ENCODE measurements around the gene CLIP2.
"Not testable (repeated sequence)": the region's sequence is repeated elsewhere in the genome, so short reads cannot be mapped to it uniquely, and the experiment has no call there.

The CLIP2 gene

GRCh38 chr7:74289018-74289658 is at the start of gene CLIP2:
Gene CLIP2, plus strand, starts transcription at chr7:74289407. Its CDS starts 28,140 bp downstream, at chr7:74317547.
- peak; percentile 93 for DNase-seq

- no peak for DNase-seq
These were observed 48.7 kb upstream of the CLIP2 start for GRCh38 chr7:74240482-74240881.

GRCh38 chr7:74242122-74242443 is 47.1 kb upstream of the CLIP2 start:
- no peak for DNase-seq

- DNase-seq: no peak
These were observed 42.7 kb upstream of the CLIP2 start for GRCh38 chr7:74246497-74246896.

GRCh38 chr7:74248156-74248555 is 41.1 kb upstream of the CLIP2 start:
- DNase-seq: no peak

- DNase-seq: not testable (repeated sequence)
These were observed 40.1 kb upstream of the CLIP2 start for GRCh38 chr7:74249058-74249457.

GRCh38 chr7:74252893-74253292 is 36.3 kb upstream of the CLIP2 start:
- peak; percentile 44 for DNase-seq

GRCh38 chr7:74253331-74253730 is 35.9 kb upstream of the CLIP2 start:
- DNase-seq: no peak

GRCh38 chr7:74253835-74254128 is 35.4 kb upstream of the CLIP2 start:
- DNase-seq: peak; percentile 69

GRCh38 chr7:74254129-74254857 is 34.9 kb upstream of the CLIP2 start, which contains the start of gene RFC2:
Gene RFC2, minus strand, starts transcription at chr7:74254399. Its CDS starts 16 bp downstream, at chr7:74254383.
- peak; percentile 99 for DNase-seq

- DNase-seq: peak; percentile 59
These were observed 34.3 kb upstream of the CLIP2 start for GRCh38 chr7:74254858-74255379.

GRCh38 chr7:74255461-74255860 is 33.7 kb upstream of the CLIP2 start:
- not testable (repeated sequence) for DNase-seq

- DNase-seq: no peak
These were observed 32.5 kb upstream of the CLIP2 start for GRCh38 chr7:74256491-74257408.

GRCh38 chr7:74258639-74259038 is 30.6 kb upstream of the CLIP2 start:
- DNase-seq: peak; percentile 73

GRCh38 chr7:74262639-74263398 is 26.4 kb upstream of the CLIP2 start:
- peak; percentile 66 for DNase-seq

- no peak for DNase-seq
These were observed 25.6 kb upstream of the CLIP2 start for GRCh38 chr7:74263399-74264120.

- DNase-seq: no peak
These were observed 22.8 kb upstream of the CLIP2 start for GRCh38 chr7:74266191-74266963.

GRCh38 chr7:74267756-74268565 is 21.2 kb upstream of the CLIP2 start:
- DNase-seq: no peak

GRCh38 chr7:74269757-74270277 is 19.4 kb upstream of the CLIP2 start:
- DNase-seq: peak; percentile 94

- no peak for DNase-seq
These were observed 17.5 kb upstream of the CLIP2 start for GRCh38 chr7:74271742-74272141.

All from NCI-H69 (cell line).